Esophagus muscularis mucosa (tissue), 4 donors: ENCODE measurements around the gene VWC2. TPM values are rescaled to one million over a fixed set of nuclear protein-coding genes. Genes with fewer than 3 reads are reported as not detected.

Experiments used
- DNase-seq: peaks from one replicate; pipeline ENCODE4 v3.0.0-alpha.2; 2017; ENCODE audit errors: extremely low spot score
- H3K27ac ChIP-seq, 4 donors: fragments of 200-600 bp; sonication (generic); replicated peaks in 1 of 4; 1 replicate in 3 of 4; 2 replicates in 1 of 4; pipeline ENCODE4 v1.5.1; 2016 to 2019; ENCODE audit warnings: mild to moderate bottlenecking in 1 of 4
- H3K27me3 ChIP-seq, 4 donors: fragments of 200-600 bp; sonication (generic); one replicate each; pipeline versions ENCODE4 v1.5.1 to v1.6.0; 2016 to 2019
- H3K36me3 ChIP-seq, 4 donors: fragments of 200-600 bp; sonication (generic); one replicate each; pipeline ENCODE4 v1.5.1; 2016 to 2019
- H3K4me1 ChIP-seq, 4 donors: fragments of 200-600 bp; sonication (generic); one replicate each; pipeline ENCODE4 v1.5.1; 2016 to 2019
- H3K4me3 ChIP-seq, 4 donors: fragments of 200-600 bp; sonication (generic); 1 replicate in 2 of 4; 2 replicates in 2 of 4; pipeline ENCODE4 v1.5.1; 2016 to 2019; ENCODE audit warnings: mild to moderate bottlenecking in 4 of 4, moderate library complexity in 1 of 4
- H3K9me3 ChIP-seq, 4 donors: fragments of 200-600 bp; sonication (generic); 1 replicate in 3 of 4; 2 replicates in 1 of 4; pipeline ENCODE4 v1.5.1; 2016 to 2019
- CTCF ChIP-seq, 3 experiments: fragments of 200-600 bp in 2 of 3; fragments of 450-650 bp in 1 of 3; sonication (generic) in 2 of 3; IDR thresholded peaks; one replicate each; pipeline ENCODE4 v1.5.1; 2017 to 2019; ENCODE audit warnings: antibody characterized with exemption in 3 of 3, mild to moderate bottlenecking in 2 of 3, moderate library complexity in 1 of 3
- EP300 ChIP-seq: sonication (generic); formaldehyde crosslinking; IDR thresholded peaks from one replicate; pipeline ENCODE4 v1.6.1; 2017; ENCODE audit warnings: antibody characterized with exemption
- POLR2A ChIP-seq: fragments of 450-650 bp; IDR thresholded peaks from one replicate; pipeline ENCODE4 v1.6.1; 2017; ENCODE audit warnings: antibody characterized with exemption, moderate library complexity, mild to moderate bottlenecking, low read depth
- POLR2AphosphoS5 ChIP-seq, 2 donors: sonication (generic); formaldehyde crosslinking; IDR thresholded peaks; one replicate each; pipeline ENCODE4 v1.6.1; 2017; ENCODE audit warnings: antibody characterized with exemption in 2 of 2
- WGBS: methylation state at CpG from one replicate; pipeline ENCODE4 v1.1.5; 2018; 5-methylcytosine and 5-hydroxymethylcytosine counted together
- intact Hi-C: fragments of 100-400 bp; cut with DNase I; formaldehyde crosslinking; loops from one replicate; pipeline ENCODE4 v1.15.1; 2023
- total RNA-seq, 4 donors: library from RNA; depleted of rRNA; stranded (reverse); fragments of >200 nt; gene quantifications; one replicate each; pipeline versions ENCODE4 v1.1.0 to v1.2.1, GENCODE V29; 2016

Gene VWC2
- total RNA-seq, 4 donors from 2014 or later: under 0.01 to 0.17 (median 0.06) TPM; not detected in 1

GRCh38 chr7:49774459-49775064, 1.1 kb downstream of the VWC2 start:
- Histone ChIP-seq H3K27me3 (peaks cover 0 to 64% (median 12%) of the 10 kb centered on the region in 4 donors), H3K36me3 (no peaks in the 10 kb centered on the region), H3K27ac (no peak overlapping the region), H3K9me3 (no peaks in the 10 kb centered on the region), H3K4me1 (peaks cover 14 to 36% (median 33%) of the 10 kb centered on the region in 4 donors), H3K4me3 (peak overlapping the region; percentile 49 to 54 (median 52))
- under 1% methylated on average over 20 of the region's 36 CpGs for WGBS
- TF ChIP-seq POLR2A (no peak), CTCF (IDR thresholded peaks at IDR 0.05) (no peak), POLR2AphosphoS5 (IDR thresholded peaks at IDR 0.05) (no peak), EP300 (no peak)
- intact Hi-C loops: no loop called here
- no peak for DNase-seq

- DNase-seq: no peak
- peak overlapping the region; percentile 49 to 54 (median 52) for H3K4me3 ChIP-seq
- no peak overlapping the region for H3K27ac ChIP-seq
- H3K36me3 ChIP-seq: no peaks in the 10 kb centered on the region
- peaks cover 14 to 36% (median 33%) of the 10 kb centered on the region in 4 donors for H3K4me1 ChIP-seq
- no CpG with 5 or more reads among the region's 106 CpGs for WGBS
- H3K27me3 ChIP-seq: peaks cover 0 to 64% (median 12%) of the 10 kb centered on the region in 4 donors
- TF ChIP-seq POLR2A (no peak), POLR2AphosphoS5 (IDR thresholded peaks at IDR 0.05) (no peak), EP300 (no peak), CTCF (IDR thresholded peaks at IDR 0.05) (no peak)
- no peaks in the 10 kb centered on the region for H3K9me3 ChIP-seq
- intact Hi-C loops: no loop called here
These were observed 1.9 kb downstream of the VWC2 start for GRCh38 chr7:49775065-49775948.

GRCh38 chr7:49775949-49776443, 2.6 kb downstream of the VWC2 start:
- Histone ChIP-seq H3K27me3 (peaks cover 0 to 64% (median 12%) of the 10 kb centered on the region in 4 donors), H3K9me3 (no peaks in the 10 kb centered on the region), H3K27ac (no peak overlapping the region), H3K36me3 (no peaks in the 10 kb centered on the region), H3K4me3 (peak overlapping the region; percentile 49 to 54 (median 52)), H3K4me1 (peaks cover 14 to 36% (median 33%) of the 10 kb centered on the region in 4 donors)
- DNase-seq: no peak
- TF ChIP-seq EP300 (no peak), POLR2AphosphoS5 (IDR thresholded peaks at IDR 0.05) (no peak), CTCF (IDR thresholded peaks at IDR 0.05) (no peak), POLR2A (no peak)
- WGBS: 14% methylated on average over 18 of the region's 25 CpGs
- intact Hi-C loops: no loop called here

GRCh38 chr7:49776994-49777393, 3.6 kb downstream of the VWC2 start:
- WGBS: 69% methylated on average over 2 of the region's 2 CpGs
- no peaks in the 10 kb centered on the region for H3K9me3 ChIP-seq
- TF ChIP-seq EP300: no peak
- no peak for TF ChIP-seq POLR2AphosphoS5 (IDR thresholded peaks at IDR 0.05)
- no peak overlapping the region for H3K27ac ChIP-seq
- no peak overlapping the region for H3K4me3 ChIP-seq
- no peak for DNase-seq
- H3K27me3 ChIP-seq: peaks cover 0 to 60% (median 12%) of the 10 kb centered on the region in 4 donors
- intact Hi-C loops: no loop called here
- peaks cover 14 to 36% (median 33%) of the 10 kb centered on the region in 4 donors for H3K4me1 ChIP-seq
- H3K36me3 ChIP-seq: no peaks in the 10 kb centered on the region

GRCh38 chr7:49778731-49779270, 5.4 kb downstream of the VWC2 start:
- WGBS: 59% methylated on average over 3 of the region's 3 CpGs
- Histone ChIP-seq H3K27ac (no peak overlapping the region), H3K36me3 (no peaks in the 10 kb centered on the region), H3K4me3 (no peak overlapping the region), H3K27me3 (peaks cover 0 to 42% (median 12%) of the 10 kb centered on the region in 4 donors), H3K4me1 (peaks cover 24 to 31% (median 29%) of the 10 kb centered on the region in 4 donors), H3K9me3 (no peaks in the 10 kb centered on the region)
- intact Hi-C loops: no loop called here
- no peak for TF ChIP-seq POLR2A
- TF ChIP-seq EP300: no peak
- TF ChIP-seq POLR2AphosphoS5 (IDR thresholded peaks at IDR 0.05): no peak
- TF ChIP-seq CTCF (IDR thresholded peaks at IDR 0.05): no peak
- peak; percentile 21 for DNase-seq
